Loucy (cell line): ENCODE data around the gene KDM6A.

Source experiments
- H2AFZ ChIP-seq: fragments of 200-600 bp; sonication (generic); 2 replicates; pipeline ENCODE4 v1.6.0; 2016; ENCODE audit warnings: antibody characterized with exemption, mild to moderate bottlenecking, low read length, moderate library complexity
- H3F3A ChIP-seq: fragments of 200-600 bp; 2 replicates; pipeline ENCODE4 v1.6.0; 2016; ENCODE audit warnings: antibody characterized with exemption, low read depth, mild to moderate bottlenecking
- H3K27me3 ChIP-seq: fragments of 200-600 bp; sonication (generic); 2 replicates; pipeline ENCODE4 v1.6.1; 2014; ENCODE audit warnings: low read length, mild to moderate bottlenecking; ENCODE audit not compliant: insufficient read depth, poor library complexity, severe bottlenecking
- H3K36me3 ChIP-seq: fragments of 200-600 bp; sonication (generic); 2 replicates; pipeline ENCODE4 v1.6.1; 2016; ENCODE audit warnings: low read length; ENCODE audit not compliant: insufficient read depth
- H3K4me1 ChIP-seq: fragments of 200-600 bp; sonication (generic); 2 replicates; pipeline ENCODE4 v1.5.1; 2014; ENCODE audit warnings: low read length, mild to moderate bottlenecking; ENCODE audit not compliant: insufficient read depth, poor library complexity, severe bottlenecking
- H3K4me2 ChIP-seq: fragments of 200-600 bp; sonication (generic); 2 replicates; pipeline ENCODE4 v1.6.0; 2014; ENCODE audit warnings: antibody characterized with exemption, low read length, low read depth, mild to moderate bottlenecking; ENCODE audit not compliant: poor library complexity, severe bottlenecking
- H3K4me3 ChIP-seq: fragments of 200-600 bp; sonication (generic); 2 replicates; pipeline ENCODE4 v1.5.1; 2014; ENCODE audit warnings: low read length, mild to moderate bottlenecking, mixed read lengths; ENCODE audit not compliant: poor library complexity, severe bottlenecking
- H3K79me2 ChIP-seq: fragments of 200-600 bp; sonication (generic); 2 replicates; pipeline ENCODE4 v1.6.1; 2014; ENCODE audit warnings: low read length; ENCODE audit not compliant: insufficient read depth
- H3K9ac ChIP-seq: fragments of 200-600 bp; sonication (generic); 2 replicates; pipeline ENCODE4 v1.6.0; 2014; ENCODE audit warnings: mild to moderate bottlenecking, low read depth, low read length, moderate library complexity; ENCODE audit not compliant: poor library complexity, severe bottlenecking
- H3K9me2 ChIP-seq: fragments of 200-600 bp; sonication (generic); replicated peaks from 2 replicates; pipeline ENCODE4 v1.6.1; 2016; ENCODE audit warnings: low read depth, low read length, mixed read lengths
- H3K9me3 ChIP-seq: fragments of 200-600 bp; sonication (generic); 2 replicates; pipeline ENCODE4 v1.6.1; 2014; ENCODE audit warnings: mild to moderate bottlenecking, antibody characterized with exemption, low read length, low read depth; ENCODE audit not compliant: insufficient read depth
- H4K20me1 ChIP-seq: fragments of 200-600 bp; sonication (generic); 2 replicates; pipeline ENCODE4 v1.6.0; 2014; ENCODE audit warnings: antibody characterized with exemption, low read length, mild to moderate bottlenecking; ENCODE audit not compliant: insufficient read depth, poor library complexity, severe bottlenecking
- EZH2phosphoT487 ChIP-seq: fragments of 200-600 bp; IDR thresholded peaks from 2 replicates; pipeline ENCODE4 v1.6.1; 2018; ENCODE audit warnings: antibody characterized with exemption, mild to moderate bottlenecking, moderate library complexity, borderline replicate concordance
- TF ChIP-seq, protein P1 (sequence below): fragments of 200-600 bp; sonication (generic); conservative IDR thresholded peaks from 2 replicates; pipeline ENCODE4 v1.5.1; 2014; ENCODE audit warnings: mild to moderate bottlenecking, antibody characterized with exemption, low read length

KDM6A gene

DNA sequence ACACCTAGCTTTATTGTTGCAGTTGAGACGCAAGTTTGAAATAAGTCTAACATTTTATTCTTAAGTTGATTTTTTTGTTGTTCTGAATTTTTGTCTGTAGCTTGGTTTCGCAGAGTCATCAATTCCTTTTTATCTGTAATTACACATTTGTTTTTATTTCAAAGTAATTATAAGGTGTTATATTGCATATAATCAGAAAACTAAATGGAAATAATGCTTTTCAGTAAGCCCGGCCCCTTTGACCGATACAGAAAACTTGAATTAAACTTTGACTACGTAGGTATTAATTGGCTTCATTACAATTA is 2.1 kb downstream of the KDM6A start:
- Histone ChIP-seq H3K9ac (peak overlapping the region; percentile 98), H3K4me3 (peak overlapping the region; percentile 100), H2AFZ (no peak overlapping the region), H3F3A (no peaks in the 10 kb centered on the region), H3K79me2 (peaks cover 82% of the 10 kb centered on the region), H4K20me1 (peaks cover 48% of the 10 kb centered on the region), H3K27me3 (no peaks in the 10 kb centered on the region), H3K9me2 (no peaks in the 10 kb centered on the region), H3K4me2 (peak overlapping the region; percentile 91), H3K9me3 (no peaks in the 10 kb centered on the region), H3K36me3 (no peaks in the 10 kb centered on the region), H3K4me1 (peaks cover 6% of the 10 kb centered on the region)
- no peak for TF ChIP-seq EZH2phosphoT487
- TF ChIP-seq, protein P1, sequence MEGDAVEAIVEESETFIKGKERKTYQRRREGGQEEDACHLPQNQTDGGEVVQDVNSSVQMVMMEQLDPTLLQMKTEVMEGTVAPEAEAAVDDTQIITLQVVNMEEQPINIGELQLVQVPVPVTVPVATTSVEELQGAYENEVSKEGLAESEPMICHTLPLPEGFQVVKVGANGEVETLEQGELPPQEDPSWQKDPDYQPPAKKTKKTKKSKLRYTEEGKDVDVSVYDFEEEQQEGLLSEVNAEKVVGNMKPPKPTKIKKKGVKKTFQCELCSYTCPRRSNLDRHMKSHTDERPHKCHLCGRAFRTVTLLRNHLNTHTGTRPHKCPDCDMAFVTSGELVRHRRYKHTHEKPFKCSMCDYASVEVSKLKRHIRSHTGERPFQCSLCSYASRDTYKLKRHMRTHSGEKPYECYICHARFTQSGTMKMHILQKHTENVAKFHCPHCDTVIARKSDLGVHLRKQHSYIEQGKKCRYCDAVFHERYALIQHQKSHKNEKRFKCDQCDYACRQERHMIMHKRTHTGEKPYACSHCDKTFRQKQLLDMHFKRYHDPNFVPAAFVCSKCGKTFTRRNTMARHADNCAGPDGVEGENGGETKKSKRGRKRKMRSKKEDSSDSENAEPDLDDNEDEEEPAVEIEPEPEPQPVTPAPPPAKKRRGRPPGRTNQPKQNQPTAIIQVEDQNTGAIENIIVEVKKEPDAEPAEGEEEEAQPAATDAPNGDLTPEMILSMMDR: no peak

DNA sequence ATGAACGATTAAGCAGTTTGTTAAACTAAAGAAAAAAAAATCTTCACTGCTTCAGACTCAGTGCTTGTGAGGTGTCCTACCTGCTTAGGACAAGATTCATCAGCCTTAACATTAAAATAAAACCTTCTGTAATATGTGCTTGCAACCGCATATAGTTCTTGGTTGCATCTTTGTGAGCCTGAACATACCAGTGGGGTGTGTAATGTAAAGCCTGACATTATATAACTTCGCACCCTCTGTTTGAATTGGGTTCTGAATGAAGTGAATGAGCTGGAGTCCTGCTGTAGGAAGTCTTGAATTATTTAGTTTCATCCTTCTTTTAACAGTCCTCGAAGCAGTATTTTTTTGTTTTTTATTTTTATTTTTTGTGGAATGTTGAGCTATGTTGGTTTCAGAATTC is 3.1 kb downstream of the KDM6A start:
- H3K9ac ChIP-seq: peak overlapping the region; percentile 98
- H3K4me3 ChIP-seq: peak overlapping the region; percentile 100

DNA sequence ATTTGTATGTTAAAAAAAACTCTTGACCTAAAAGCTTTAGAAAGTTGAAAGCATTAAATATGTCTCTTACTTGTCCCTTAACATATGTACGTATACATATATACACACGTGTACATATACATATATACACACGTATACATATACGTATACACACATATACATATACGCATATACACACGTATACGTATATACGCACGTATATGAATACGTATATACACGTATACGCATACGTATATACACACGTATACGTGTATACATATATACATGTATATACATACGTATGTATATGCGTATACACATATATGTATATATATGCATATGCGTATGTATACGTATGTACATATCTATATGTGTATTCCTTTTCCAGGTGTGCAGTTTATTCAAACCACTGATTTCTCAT is 3.8 kb downstream of the KDM6A start:
- Histone ChIP-seq H3K79me2 (peaks cover 89% of the 10 kb centered on the region), H3K27me3 (no peaks in the 10 kb centered on the region), H3F3A (no peaks in the 10 kb centered on the region), H3K4me3 (peak overlapping the region; percentile 23), H3K9me2 (no peaks in the 10 kb centered on the region), H3K4me2 (peak overlapping the region; percentile 64), H4K20me1 (peaks cover 51% of the 10 kb centered on the region), H3K9ac (no peak overlapping the region), H3K9me3 (no peaks in the 10 kb centered on the region), H3K36me3 (no peaks in the 10 kb centered on the region), H2AFZ (no peak overlapping the region), H3K4me1 (peaks cover 6% of the 10 kb centered on the region)
- TF ChIP-seq EZH2phosphoT487: no peak
- TF ChIP-seq, protein P1: no peak

More for the DNA sequence above, 3.1 kb downstream of the KDM6A start:
- H3K9me2 ChIP-seq: no peaks in the 10 kb centered on the region
- H3K9me3 ChIP-seq: no peaks in the 10 kb centered on the region
- H3K79me2 ChIP-seq: peaks cover 89% of the 10 kb centered on the region
- H4K20me1 ChIP-seq: peaks cover 48% of the 10 kb centered on the region
- no peaks in the 10 kb centered on the region for H3K27me3 ChIP-seq
- H3K4me1 ChIP-seq: peaks cover 6% of the 10 kb centered on the region
- peak overlapping the region; percentile 91 for H3K4me2 ChIP-seq
- TF ChIP-seq, protein P1: no peak
- TF ChIP-seq EZH2phosphoT487: no peak
- no peaks in the 10 kb centered on the region for H3F3A ChIP-seq
- no peak overlapping the region for H2AFZ ChIP-seq
- H3K36me3 ChIP-seq: no peaks in the 10 kb centered on the region
